ENCODE results near the gene TSPYL4. TPM values are rescaled to one million over a fixed set of nuclear protein-coding genes. Genes with fewer than 3 reads are reported as not detected.
A peak's percentile ranks its signal among the peaks of the same experiment; 100 is the strongest.

TSPYL4 gene
- total RNA-seq, 2 donors from 2014 or later, result 28.0 to 35.0 TPM

DNA sequence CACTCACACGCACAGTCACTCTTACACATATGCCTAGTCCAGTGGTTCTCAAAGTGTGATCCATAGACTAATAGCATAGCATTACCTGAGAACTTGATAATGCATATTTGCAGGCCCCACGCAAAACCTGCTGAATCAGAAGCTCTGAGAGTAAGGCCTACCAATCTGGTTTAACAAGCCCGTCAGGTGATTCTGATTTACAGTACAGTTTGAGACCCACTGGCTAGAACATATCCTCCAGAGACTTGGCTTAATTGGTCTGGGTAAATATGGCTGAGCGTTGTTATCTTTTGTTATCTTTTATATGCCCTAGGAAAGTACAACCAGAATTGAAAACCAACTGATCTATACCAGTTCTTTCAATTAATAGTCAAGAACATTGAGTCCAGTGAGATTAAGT lies 9.6 kb downstream of the TSPYL4 start:
- intact Hi-C loops (cut with DNase I), result no loop called here
- DNase-seq, result no peak
- ATAC-seq, result no peak

DNA sequence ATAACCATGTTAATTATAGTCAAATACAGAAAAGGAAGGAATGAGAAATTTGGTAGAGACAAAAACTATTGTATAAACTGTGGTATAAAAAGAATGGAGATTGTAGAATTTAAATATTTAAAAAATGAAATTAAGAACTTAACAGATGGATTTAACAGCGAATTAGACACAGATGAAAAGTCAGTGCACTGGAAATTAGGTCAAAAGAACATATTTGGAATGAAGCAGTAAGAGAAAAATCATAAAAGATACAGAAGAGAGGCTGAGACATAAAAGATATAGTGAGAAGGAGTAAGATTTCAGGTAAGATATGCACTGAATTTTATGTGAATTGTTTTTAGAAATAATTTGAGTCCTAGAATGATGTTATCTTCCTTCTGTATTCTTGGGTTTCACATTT lies 14.0 kb downstream of the TSPYL4 start:
- intact Hi-C loops (cut with DNase I), result no loop called here

DNA sequence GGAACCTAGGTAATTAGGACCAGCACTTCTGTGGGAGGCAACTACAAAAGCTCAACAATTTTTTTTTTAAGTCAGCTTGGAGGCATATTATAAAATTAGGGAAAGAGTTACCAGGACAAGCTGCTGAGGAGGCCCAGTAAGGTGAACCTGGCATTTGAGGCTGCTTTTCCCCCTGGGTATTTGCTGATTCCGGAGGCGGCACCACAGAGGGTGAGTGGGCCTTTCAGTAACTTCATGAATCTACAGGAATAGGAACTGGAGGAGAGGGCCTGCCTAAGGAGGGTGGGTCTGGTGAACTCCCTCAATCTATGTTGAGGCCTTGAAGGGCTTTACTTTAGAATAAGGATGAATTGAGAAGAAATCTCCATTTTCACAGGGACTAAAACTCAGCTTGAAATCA lies 14.6 kb downstream of the TSPYL4 start:
- intact Hi-C loops (cut with DNase I), result no loop called here
- no peak for ATAC-seq
- DNase-seq, result no peak

More for the DNA sequence above, 14.0 kb downstream of the TSPYL4 start:
- ATAC-seq, result no peak
- DNase-seq, result no peak

DNA sequence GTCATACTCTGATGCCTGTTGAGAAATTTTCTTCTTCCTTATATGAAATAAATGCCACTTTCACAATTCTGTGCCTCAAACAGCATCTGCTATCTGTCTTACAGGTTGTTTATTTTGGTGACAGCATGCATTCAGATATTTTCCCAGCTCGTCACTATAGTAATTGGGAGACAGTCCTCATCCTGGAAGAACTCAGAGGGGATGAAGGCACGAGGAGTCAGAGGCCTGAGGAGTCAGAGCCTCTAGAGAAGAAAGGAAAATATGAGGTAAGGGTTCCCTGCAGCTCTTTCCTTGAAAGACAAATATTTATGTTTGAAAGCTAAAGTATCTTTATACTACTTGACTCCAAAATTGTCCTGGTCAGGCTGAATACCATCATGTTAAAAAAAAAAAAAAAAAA lies 15.8 kb downstream of the TSPYL4 start:
- no peak for DNase-seq
- intact Hi-C loops (cut with DNase I), result no loop called here
- no peak for ATAC-seq

DNA sequence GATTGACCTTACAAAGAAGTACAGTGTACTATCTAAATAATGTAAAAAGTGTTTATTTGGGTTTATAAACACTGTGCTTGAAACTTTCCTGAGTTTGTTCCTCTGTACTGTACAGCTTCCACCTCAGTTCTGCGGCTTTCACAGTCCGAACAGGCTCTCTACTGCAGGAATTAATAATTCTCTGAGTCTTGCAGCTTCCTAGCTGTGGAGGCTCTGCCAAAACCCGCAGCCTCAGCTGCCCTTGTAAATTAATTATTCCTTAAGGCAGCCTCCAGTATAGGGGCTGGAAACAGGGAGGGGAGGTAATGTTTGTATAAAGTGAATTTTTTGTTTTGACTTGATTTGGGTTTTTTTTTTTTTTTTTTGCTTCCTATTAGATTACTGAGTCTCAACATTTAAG lies 19.2 kb downstream of the TSPYL4 start:
- DNase-seq (no peak), ATAC-seq (no peak)
- intact Hi-C loops (cut with DNase I), result no loop called here

DNA sequence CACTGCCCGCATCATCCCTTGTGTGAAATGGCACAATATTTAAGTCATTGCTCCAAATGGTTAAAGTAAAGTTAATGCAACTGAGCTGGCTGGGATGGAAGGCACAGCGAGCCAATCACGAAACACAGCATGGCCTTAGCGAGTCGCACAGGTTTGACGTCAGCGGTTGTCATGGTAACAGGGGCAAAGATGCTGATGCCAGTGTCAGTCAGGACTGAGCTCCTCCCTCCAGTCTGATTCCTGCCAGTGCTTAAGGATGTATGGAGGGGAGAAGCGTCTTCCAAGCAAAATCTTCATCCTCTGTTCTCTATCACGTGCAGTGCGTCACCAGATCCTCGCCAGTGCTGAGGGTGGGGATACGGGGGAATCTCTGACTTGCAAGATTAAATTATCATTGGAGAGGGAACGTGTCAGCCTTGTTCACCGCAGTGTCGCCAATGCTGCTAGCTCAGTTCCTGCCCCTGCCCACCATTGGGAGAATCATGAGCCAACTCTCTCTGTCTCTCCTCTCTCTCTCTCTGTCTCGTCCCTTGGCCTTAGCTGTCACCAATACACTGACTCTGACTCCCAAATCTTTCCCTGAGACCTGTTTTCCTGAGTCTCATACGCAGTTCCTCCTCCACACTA lies 24.5 kb downstream of the TSPYL4 start:
- intact Hi-C loops (cut with DNase I), result no loop called here
- DNase-seq (peak; percentile 89), ATAC-seq (peak; percentile 89 to 97)

DNA sequence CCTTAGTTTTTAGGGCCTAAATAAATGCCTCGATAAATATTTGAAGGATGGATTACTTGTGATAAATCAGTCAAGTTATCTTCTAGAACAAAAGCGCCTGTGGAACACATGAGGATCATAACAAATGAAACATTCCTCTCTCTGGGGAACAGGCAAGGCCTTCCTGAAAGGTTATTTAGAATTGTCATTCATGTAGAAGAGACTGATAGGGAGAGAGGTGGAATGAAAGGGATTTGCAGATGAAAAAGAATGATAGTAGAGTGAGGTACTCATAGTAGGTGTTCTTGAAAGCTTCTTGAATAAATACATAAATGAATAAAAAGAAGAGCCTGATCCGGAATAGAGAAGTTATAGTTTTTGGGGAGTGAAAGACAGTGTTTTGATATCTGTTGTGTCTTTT lies 30.5 kb downstream of the TSPYL4 start:
- ATAC-seq (no peak), DNase-seq (no peak)
- intact Hi-C loops (cut with DNase I), result no loop called here

DNA sequence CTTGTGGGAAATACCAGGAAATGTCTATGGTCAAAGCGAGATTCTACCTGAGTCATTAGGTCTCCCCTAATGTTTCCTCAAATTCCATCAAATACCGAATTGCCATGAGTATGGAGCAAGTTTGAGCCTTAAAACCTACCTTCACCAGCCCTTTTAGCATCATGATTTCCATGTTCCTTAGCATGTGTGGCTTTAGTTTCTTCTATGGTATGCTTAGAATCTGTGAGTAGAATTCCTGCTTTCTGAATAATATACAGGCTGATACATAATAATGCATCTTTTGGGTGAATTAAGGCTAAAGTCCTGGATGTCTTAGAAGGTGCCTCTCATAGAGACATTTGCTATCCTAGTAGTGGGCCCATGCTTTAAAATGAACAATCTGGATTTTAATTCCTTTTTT lies 32.0 kb downstream of the TSPYL4 start:
- DNase-seq, result no peak
- intact Hi-C loops (cut with DNase I), result no loop called here
- no peak for ATAC-seq

DNA sequence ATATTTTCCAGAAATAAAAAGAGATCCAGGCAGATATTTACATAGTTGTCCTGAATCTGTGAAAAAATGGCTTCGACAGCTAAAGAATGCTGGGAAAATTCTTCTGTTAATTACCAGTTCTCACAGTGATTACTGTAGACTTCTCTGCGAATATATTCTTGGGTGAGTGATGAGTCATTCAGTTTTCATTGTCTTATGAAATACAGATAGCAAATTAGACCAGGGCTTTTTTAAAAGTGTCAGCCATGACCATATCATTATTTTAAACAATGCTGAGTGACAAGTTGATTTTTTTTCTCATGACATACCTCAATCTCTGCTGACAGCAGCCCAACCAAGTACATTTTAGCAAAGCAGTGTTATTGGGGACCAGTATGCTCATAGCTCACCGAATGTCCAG lies 32.8 kb downstream of the TSPYL4 start:
- DNase-seq (no peak), ATAC-seq (peak in 1 of 2 donors; percentile 40)
- intact Hi-C loops (cut with DNase I), result no loop called here

DNA sequence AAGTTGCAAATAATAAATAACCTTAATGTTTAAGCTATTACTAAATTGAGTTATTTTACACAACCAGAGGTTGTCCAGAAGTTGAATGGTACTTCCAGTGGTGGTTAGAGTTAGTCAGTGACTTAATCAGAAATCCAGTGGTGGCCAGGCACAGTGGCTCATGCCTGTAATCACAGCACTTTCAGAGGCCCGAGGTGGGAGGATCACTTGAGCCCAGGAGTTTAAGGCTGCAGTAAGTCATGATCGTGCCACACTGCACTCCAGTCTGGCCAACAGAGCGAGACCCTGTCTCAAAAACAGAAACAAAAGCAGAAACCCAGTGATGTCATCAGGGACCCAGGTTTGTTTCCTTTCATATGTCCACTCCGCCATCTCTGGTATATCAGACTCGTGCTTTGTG lies 35.0 kb downstream of the TSPYL4 start:
- no peak for ATAC-seq
- no peak for DNase-seq
- intact Hi-C loops (cut with DNase I), result loop anchor here in 1 of 2 donors (5.0 kb wide), 1 partner anchor 313 kb away; no protein-coding TSS in a partner anchor

DNA sequence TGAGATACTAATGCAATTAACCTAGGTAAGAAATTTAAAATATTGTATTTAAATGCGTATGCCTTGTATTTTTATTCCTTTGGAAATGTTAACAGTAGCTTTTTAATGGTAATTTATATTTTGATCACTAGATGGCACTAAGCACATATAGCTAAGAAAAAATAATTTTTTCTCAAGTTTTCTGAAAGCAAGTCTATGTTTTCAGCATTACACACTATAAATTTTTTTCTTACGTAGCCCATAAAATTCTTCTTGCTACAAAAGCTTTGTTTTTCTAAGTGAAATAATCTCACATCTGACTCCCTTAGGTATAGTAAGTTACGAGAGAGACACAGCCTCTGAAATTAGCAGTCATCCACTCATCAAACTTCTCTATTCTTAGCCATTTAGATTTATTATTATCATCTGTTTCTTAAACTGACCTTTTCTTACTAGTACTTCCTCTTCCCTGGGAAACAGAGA lies 35.7 kb downstream of the TSPYL4 start:
- intact Hi-C loops (cut with DNase I), result loop anchor here in 1 of 2 donors (5.0 kb wide), 1 partner anchor 314 kb away; no protein-coding TSS in a partner anchor
- no peak for ATAC-seq
- no peak for DNase-seq

DNA sequence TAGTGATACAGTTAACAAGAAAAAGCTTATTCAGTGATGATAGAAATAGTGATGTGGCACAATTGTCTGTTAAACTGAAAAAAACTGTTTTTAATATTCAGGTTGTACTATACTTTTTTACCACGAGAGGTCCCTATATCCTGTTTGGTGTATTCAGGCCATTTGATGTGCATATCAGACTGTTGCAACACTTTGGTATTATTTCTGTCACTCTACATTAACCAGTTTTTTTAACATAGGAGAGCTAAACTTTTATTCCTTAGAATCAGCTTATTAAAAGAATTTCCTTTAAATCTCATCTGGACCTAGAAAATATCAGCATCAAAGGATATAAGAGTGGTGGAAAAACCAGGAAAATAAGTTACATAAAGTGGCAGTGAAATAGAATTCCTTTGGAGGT lies 36.8 kb downstream of the TSPYL4 start:
- intact Hi-C loops (cut with DNase I), result loop anchor here in 1 of 2 donors (5.0 kb wide), 1 partner anchor 315 kb away; no protein-coding TSS in a partner anchor
- ATAC-seq (peak; percentile 33 to 34), DNase-seq (no peak)

DNA sequence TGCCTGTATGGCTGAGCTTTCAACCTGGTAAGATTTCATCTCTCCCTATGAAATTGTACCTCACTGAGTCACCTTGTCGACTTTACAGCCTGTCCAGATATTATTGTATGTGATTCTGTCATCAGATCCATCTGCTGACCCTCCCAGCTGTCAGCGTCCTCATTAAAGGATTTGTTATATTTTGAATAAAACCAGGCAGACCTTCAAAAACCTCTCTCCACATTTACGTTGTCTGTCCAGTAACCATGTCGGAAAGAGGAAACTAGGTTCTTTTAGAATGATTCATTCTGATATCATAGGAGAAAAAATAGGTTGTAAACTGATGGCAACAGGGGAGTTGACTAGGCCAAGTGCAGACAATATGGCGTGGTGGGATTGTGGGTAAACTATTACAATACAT lies 38.5 kb downstream of the TSPYL4 start:
- DNase-seq (no peak), ATAC-seq (no peak)
- intact Hi-C loops (cut with DNase I), result loop anchor here in 1 of 2 donors (5.0 kb wide), 1 partner anchor 317 kb away; no protein-coding TSS in a partner anchor

DNA sequence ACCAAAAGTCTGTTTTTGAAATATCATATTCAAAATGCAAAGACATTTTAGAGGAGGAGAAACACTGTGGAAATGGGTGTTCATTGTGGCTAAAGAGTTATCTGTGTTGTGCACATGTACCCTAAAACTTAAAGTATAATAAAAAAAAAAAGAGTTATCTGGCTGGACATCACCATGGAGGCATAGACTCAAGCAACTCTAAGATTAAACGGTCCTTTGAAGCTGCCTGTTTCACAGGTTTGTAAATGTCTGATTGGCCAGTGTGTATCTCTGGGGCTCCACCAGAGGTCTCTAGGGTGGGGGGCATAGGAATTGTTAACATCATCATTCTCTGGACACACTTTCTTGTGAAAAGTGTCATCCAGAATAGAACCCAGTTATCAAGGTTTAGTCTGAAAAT lies 39.2 kb downstream of the TSPYL4 start:
- DNase-seq (no peak), ATAC-seq (no peak)
- intact Hi-C loops (cut with DNase I), result loop anchor here in 1 of 2 donors (5.0 kb wide), 1 partner anchor 318 kb away; no protein-coding TSS in a partner anchor

DNA sequence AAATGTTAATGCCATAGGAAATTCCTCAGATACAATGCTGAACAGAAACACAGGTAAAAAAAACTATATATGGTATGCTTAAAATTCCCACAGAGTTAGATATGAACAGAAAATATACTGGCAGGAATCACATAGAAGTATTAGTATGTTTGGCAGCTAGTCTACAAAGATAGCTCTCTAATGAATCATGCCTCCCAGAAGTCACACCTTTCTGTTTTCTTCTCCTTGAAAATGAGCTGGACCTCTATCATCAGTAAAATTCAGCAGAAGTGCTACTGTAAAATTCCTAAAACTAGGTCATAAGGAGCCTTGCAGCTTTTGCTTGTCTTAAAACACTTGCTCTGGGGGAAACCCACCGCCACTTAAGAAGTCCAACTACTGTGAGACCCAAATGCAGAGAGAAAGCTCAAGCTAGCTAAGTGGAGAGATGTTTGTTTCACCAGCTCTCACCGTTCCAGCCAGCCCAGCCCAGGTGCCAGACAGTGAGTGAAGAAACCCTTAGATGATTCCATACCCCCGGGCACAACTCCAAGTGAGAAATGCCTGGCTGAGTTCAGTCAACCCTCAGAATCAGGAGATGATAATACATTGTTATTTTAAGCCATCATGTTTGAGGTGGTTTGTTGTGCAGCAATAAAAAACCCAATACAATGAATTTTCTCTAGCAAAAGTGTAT lies 43.0 kb downstream of the TSPYL4 start:
- intact Hi-C loops (cut with DNase I), result no loop called here
- peak; percentile 77 to 94 for ATAC-seq
- DNase-seq, result peak; percentile 66

DNA sequence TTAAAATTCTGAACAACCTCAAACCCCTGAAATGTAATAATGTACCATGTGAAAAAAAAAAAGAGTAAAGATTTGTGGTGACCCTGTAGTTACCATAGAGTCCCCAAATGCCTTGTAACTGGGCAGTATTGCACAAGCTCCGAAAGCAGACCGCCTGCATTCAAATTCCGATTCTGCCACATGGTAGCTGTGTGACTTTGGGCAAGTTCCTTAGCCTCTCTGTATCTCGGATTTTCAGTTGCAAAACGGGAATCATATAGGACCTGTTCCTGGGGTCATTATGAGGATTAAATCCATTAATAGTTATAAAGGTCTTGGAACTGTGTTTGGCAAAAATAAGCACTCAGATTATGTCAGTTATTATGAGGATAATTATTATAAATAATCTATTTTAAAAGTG lies 43.6 kb downstream of the TSPYL4 start:
- DNase-seq, result no peak
- intact Hi-C loops (cut with DNase I), result no loop called here
- ATAC-seq, result no peak

DNA sequence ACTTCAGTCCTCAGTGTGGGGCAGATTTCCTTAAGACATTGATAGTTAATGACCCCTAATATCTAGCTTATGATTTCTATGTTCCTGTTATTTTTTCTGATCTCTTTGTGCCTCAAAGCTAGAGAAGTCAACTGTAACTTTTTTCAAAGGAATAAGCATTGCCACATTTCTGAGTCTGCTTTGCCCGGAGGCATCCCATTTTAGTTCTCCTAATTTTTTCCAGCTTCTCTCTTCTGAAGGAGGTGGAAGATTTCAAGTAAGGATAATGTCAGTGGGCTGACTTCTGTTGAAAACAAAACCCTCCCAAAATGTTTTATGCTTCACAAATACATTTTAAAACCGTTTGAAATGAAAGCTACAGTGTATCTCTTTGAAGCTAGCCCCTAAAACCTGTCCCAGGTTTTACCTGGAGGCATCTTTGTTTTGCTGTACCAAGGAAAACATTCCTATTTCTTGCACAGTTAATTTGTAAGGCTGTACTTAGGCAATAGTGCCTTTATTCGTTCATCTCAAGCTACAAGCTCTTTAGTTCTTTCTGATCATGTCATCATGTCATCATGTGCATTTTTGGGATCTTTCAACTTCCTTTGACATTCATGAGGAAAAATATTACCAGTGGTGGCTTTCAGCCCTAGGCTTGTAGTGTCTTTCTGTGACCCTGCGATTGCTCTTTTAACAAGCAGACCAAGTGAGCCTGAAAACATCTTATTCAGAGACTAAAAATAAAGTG lies 45.7 kb downstream of the TSPYL4 start:
- DNase-seq (no peak), ATAC-seq (no peak)
- intact Hi-C loops (cut with DNase I), result no loop called here

DNA sequence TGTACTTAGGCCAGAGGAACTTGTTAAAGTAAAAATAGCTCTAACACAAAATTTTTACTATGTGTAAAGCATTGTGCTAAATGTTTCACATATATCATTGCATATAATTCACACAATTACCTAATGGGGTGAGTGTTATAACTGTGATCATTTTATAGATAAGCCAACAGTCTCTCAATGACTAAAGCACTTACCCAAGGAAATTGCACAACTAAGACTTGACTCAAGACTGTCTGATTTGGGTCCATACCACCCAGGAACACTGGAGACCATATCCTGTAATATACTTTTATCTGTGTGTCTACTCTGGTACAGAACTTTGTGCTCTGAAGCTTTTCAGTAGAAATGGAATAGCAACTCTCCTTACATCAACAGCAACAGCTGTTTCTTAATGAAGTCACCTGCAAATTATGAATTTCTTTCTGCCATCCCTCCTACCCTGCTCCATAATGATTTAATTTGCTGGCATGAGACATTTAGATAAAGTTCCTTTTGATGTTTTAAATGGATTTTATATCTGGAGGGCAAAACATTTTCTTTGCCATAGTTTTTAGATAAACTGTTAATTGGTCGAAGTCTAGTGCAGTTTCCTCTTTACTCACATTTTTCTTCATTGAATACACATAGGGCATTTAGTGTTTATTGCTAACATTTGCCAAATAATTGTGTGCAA lies 47.5 kb downstream of the TSPYL4 start:
- DNase-seq, result no peak
- intact Hi-C loops (cut with DNase I), result no loop called here
- no peak for ATAC-seq

DNA sequence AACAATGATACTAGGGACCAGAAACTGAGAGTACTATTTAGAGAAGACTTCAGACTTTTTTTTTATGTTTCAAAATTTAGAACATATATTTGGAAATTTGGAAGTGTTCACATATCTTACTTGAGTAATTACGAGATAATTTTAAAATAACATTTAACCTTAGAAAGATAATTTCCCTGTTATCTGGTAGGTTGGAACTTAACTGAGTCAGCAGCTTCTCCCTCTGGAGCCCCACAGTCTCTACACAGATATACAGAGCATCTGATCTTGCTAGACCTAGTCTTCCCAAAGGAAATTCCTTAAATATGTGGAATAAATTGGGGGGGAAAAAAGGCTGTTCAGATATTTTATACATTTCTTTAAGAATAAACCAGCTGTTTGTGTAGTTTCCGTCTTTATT lies 48.6 kb downstream of the TSPYL4 start:
- DNase-seq (no peak), ATAC-seq (peak in 1 of 2 donors; percentile 68)
- intact Hi-C loops (cut with DNase I), result no loop called here

DNA sequence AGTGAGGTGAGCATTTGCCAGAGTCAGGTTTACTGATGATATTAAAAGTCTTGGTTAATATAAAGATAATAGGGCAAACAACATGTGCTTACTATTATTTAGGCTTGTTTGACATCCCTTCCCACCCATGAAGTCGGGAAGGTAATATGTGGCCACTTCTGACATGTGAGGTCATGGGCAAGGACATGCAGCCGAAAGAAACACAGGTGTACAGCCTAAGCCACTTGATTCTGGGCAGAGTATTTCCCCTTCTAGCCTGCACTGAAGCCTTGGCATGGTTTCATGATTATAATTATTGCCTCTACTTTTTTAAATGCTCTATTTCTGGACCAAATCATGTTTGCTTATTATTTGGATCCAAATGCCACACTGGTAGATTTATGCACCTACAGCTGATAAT lies 52.3 kb downstream of the TSPYL4 start:
- intact Hi-C loops (cut with DNase I), result no loop called here
- no peak for DNase-seq
- ATAC-seq, result no peak

All from left cardiac atrium (tissue), 4 donors.